ENCODE measurements around the gene CCDC148. TPM values are rescaled to one million over a fixed set of nuclear protein-coding genes. Genes with fewer than 3 reads are reported as not detected.
"Not testable (repeated sequence)": the region's sequence is repeated elsewhere in the genome, so short reads cannot be mapped to it uniquely, and the experiment has no call there.

Gene CCDC148
- polyA plus RNA-seq, 3 donors: not detected

- H3K4me2 ChIP-seq (replicated peaks; ENCODE audit: extremely low read depth, low read length, poor library complexity, severe bottlenecking): no peak overlapping the region
- H3K4me1 Mint-ChIP-seq: peaks cover 16% of the 10 kb centered on the region
- H3K27ac Mint-ChIP-seq: no peak overlapping the region
Measured at GRCh38 chr2:158313734-158314133, 142.8 kb downstream of the CCDC148 start.

GRCh38 chr2:158312981-158313380 is 143.6 kb downstream of the CCDC148 start:
- H3K27ac Mint-ChIP-seq: peak overlapping the region in 3 of 7 donors; percentile 0 to 67 (median 2)
- Histone ChIP-seq H3K4me1 (ENCODE audit: control insufficient read depth in 1 of 2, insufficient read depth in 2 of 2, low read length in 2 of 2) (peaks cover 5 to 19% of the 10 kb centered on the region in 2 donors), H2AFZ (ENCODE audit: insufficient read depth, low read depth, low read length, poor library complexity, severe bottlenecking) (no peak overlapping the region), H3K9ac (ENCODE audit: insufficient read depth, low read length, poor library complexity, severe bottlenecking) (no peak overlapping the region), H3K27ac (ENCODE audit: low read depth in 1 of 2, low read length in 2 of 2) (no peak overlapping the region), H3K9me3 (replicated peaks in 1 of 2; ENCODE audit: control insufficient read depth in 1 of 2, insufficient read depth in 1 of 2, low read length in 2 of 2) (peaks cover 0 to 5% of the 10 kb centered on the region in 2 donors), H3K4me2 (replicated peaks; ENCODE audit: extremely low read depth, low read length, poor library complexity, severe bottlenecking) (no peak overlapping the region), H3K79me2 (ENCODE audit: insufficient read depth, low read length) (no peaks in the 10 kb centered on the region), H3K27me3 (ENCODE audit: control insufficient read depth in 2 of 2, insufficient read depth in 2 of 2, low read length in 2 of 2) (no peaks in the 10 kb centered on the region), H3K36me3 (replicated peaks in 1 of 2; ENCODE audit: control insufficient read depth in 1 of 2, insufficient read depth in 2 of 2, low read length in 2 of 2) (no peaks in the 10 kb centered on the region), H4K20me1 (ENCODE audit: insufficient read depth, low read length) (no peaks in the 10 kb centered on the region), H3K4me3 (replicated peaks in 1 of 3; ENCODE audit: low read depth in 2 of 3, low read length in 3 of 3) (no peak overlapping the region)
- no CpG with 5 or more reads among the region's 1 CpG for WGBS (ENCODE audit: insufficient coverage)
- H3K27me3 Mint-ChIP-seq (ENCODE audit: low read depth in 3 of 3): no peaks in the 10 kb centered on the region
- no peak for DNase-seq
- intact Hi-C loops (cut with micrococcal nuclease): no loop called here
- no peaks in the 10 kb centered on the region for H3K36me3 Mint-ChIP-seq
- peaks cover 16% of the 10 kb centered on the region for H3K4me1 Mint-ChIP-seq
- H3K9me3 Mint-ChIP-seq: peaks cover 5 to 12% (median 8%) of the 10 kb centered on the region in 7 donors
- no peak overlapping the region for H3K4me3 Mint-ChIP-seq
- TF ChIP-seq CTCF (IDR thresholded peaks at IDR 0.05): no peak

More at GRCh38 chr2:158313734-158314133, 142.8 kb downstream of the CCDC148 start:
- no peaks in the 10 kb centered on the region for H3K27me3 ChIP-seq (ENCODE audit: control insufficient read depth in 2 of 2, insufficient read depth in 2 of 2, low read length in 2 of 2)
- no peak overlapping the region for H3K4me3 Mint-ChIP-seq
- H3K36me3 ChIP-seq (replicated peaks in 1 of 2; ENCODE audit: control insufficient read depth in 1 of 2, insufficient read depth in 2 of 2, low read length in 2 of 2): no peaks in the 10 kb centered on the region
- H3K36me3 Mint-ChIP-seq: no peaks in the 10 kb centered on the region
- no peak overlapping the region for H3K9ac ChIP-seq (ENCODE audit: insufficient read depth, low read length, poor library complexity, severe bottlenecking)
- no peaks in the 10 kb centered on the region for H3K79me2 ChIP-seq (ENCODE audit: insufficient read depth, low read length)
- DNase-seq: no peak
- intact Hi-C loops (cut with micrococcal nuclease): no loop called here
- H2AFZ ChIP-seq (ENCODE audit: insufficient read depth, low read depth, low read length, poor library complexity, severe bottlenecking): no peak overlapping the region
- no CpG with 5 or more reads among the region's 2 CpGs for WGBS (ENCODE audit: insufficient coverage)
- H3K27ac ChIP-seq (ENCODE audit: low read depth in 1 of 2, low read length in 2 of 2): no peak overlapping the region
- no peaks in the 10 kb centered on the region for H4K20me1 ChIP-seq (ENCODE audit: insufficient read depth, low read length)
- no peaks in the 10 kb centered on the region for H3K27me3 Mint-ChIP-seq (ENCODE audit: low read depth in 3 of 3)
- peaks cover 5 to 19% of the 10 kb centered on the region in 2 donors for H3K4me1 ChIP-seq (ENCODE audit: control insufficient read depth in 1 of 2, insufficient read depth in 2 of 2, low read length in 2 of 2)
- TF ChIP-seq CTCF (IDR thresholded peaks at IDR 0.05): no peak
- peaks cover 0 to 5% of the 10 kb centered on the region in 2 donors for H3K9me3 ChIP-seq (replicated peaks in 1 of 2; ENCODE audit: control insufficient read depth in 1 of 2, insufficient read depth in 1 of 2, low read length in 2 of 2)
- peaks cover 4 to 12% (median 8%) of the 10 kb centered on the region in 7 donors for H3K9me3 Mint-ChIP-seq
- no peak overlapping the region for H3K4me3 ChIP-seq (replicated peaks in 1 of 3; ENCODE audit: low read depth in 2 of 3, low read length in 3 of 3)

- H3K36me3 ChIP-seq (replicated peaks in 1 of 2; ENCODE audit: control insufficient read depth in 1 of 2, insufficient read depth in 2 of 2, low read length in 2 of 2); H3K36me3 Mint-ChIP-seq: not testable (repeated sequence)
Measured at GRCh38 chr2:158310407-158310806, 146.1 kb downstream of the CCDC148 start.

More at GRCh38 chr2:158310407-158310806, 146.1 kb downstream of the CCDC148 start:
- WGBS (ENCODE audit: insufficient coverage): 98% methylated on average over 23 of the region's 27 CpGs
- H3K27me3 Mint-ChIP-seq (ENCODE audit: low read depth in 3 of 3); H3K27me3 ChIP-seq (ENCODE audit: control insufficient read depth in 2 of 2, insufficient read depth in 2 of 2, low read length in 2 of 2); H3K9me3 ChIP-seq (replicated peaks in 1 of 2; ENCODE audit: control insufficient read depth in 1 of 2, insufficient read depth in 1 of 2, low read length in 2 of 2); H3K4me2 ChIP-seq (replicated peaks; ENCODE audit: extremely low read depth, low read length, poor library complexity, severe bottlenecking); H3K27ac ChIP-seq (ENCODE audit: low read depth in 1 of 2, low read length in 2 of 2); H4K20me1 ChIP-seq (ENCODE audit: insufficient read depth, low read length); H3K4me3 Mint-ChIP-seq; H3K27ac Mint-ChIP-seq; H3K79me2 ChIP-seq (ENCODE audit: insufficient read depth, low read length); H3K9ac ChIP-seq (ENCODE audit: insufficient read depth, low read length, poor library complexity, severe bottlenecking); intact Hi-C loops (cut with micrococcal nuclease); H3K4me1 Mint-ChIP-seq; H2AFZ ChIP-seq (ENCODE audit: insufficient read depth, low read depth, low read length, poor library complexity, severe bottlenecking); H3K4me3 ChIP-seq (replicated peaks in 1 of 3; ENCODE audit: low read depth in 2 of 3, low read length in 3 of 3); DNase-seq: not testable (repeated sequence)
- H3K4me1 ChIP-seq (ENCODE audit: control insufficient read depth in 1 of 2, insufficient read depth in 2 of 2, low read length in 2 of 2): peaks cover 5 to 14% of the 10 kb centered on the region in 2 donors
- H3K9me3 Mint-ChIP-seq: peaks cover 6 to 11% (median 8%) of the 10 kb centered on the region in 7 donors
